Breast epithelium (tissue), 4 donors: ENCODE data around the gene SLAMF9. TPM values are rescaled to one million over a fixed set of nuclear protein-coding genes. Genes with fewer than 3 reads are reported as not detected.

Source experiments
- DNase-seq, 2 donors: peaks; one replicate each; pipeline ENCODE4 v3.0.0-alpha.2; 2019; ENCODE audit warnings: low spot score in 2 of 2
- H3K27ac ChIP-seq, 2 donors: fragments of 200-600 bp; sonication (generic) in 1 of 2; one replicate each; pipeline ENCODE4 v1.5.1; 2016 to 2019; ENCODE audit warnings: mild to moderate bottlenecking in 1 of 2
- H3K27me3 ChIP-seq, 2 donors: fragments of 200-600 bp; sonication (generic) in 1 of 2; one replicate each; pipeline versions ENCODE4 v1.5.1 to v1.6.0; 2017 to 2019; ENCODE audit warnings: control low read depth in 1 of 2, mild to moderate bottlenecking in 1 of 2
- H3K36me3 ChIP-seq: fragments of 200-600 bp; one replicate; pipeline ENCODE4 v1.5.1; 2019
- H3K4me1 ChIP-seq, 2 donors: fragments of 200-600 bp; sonication (generic); one replicate each; pipeline ENCODE4 v1.5.1; 2016 to 2019; ENCODE audit warnings: control low read depth in 1 of 2
- H3K4me3 ChIP-seq, 3 donors: fragments of 200-600 bp; sonication (generic); 1 replicate in 2 of 3; 2 replicates in 1 of 3; pipeline ENCODE4 v1.5.1; 2016 to 2019; ENCODE audit warnings: mild to moderate bottlenecking in 3 of 3, moderate library complexity in 2 of 3
- H3K9me3 ChIP-seq, 2 donors: fragments of 200-600 bp; sonication (generic) in 1 of 2; one replicate each; pipeline ENCODE4 v1.5.1; 2016 to 2019; ENCODE audit warnings: control low read depth in 1 of 2
- POLR2A ChIP-seq: fragments of 450-650 bp; IDR thresholded peaks from one replicate; pipeline ENCODE4 v1.6.1; 2016; ENCODE audit warnings: antibody characterized with exemption, mild to moderate bottlenecking, moderate library complexity
- POLR2AphosphoS5 ChIP-seq, 3 donors: sonication (generic); formaldehyde crosslinking; IDR thresholded peaks; one replicate each; pipeline ENCODE4 v1.6.1; 2017; ENCODE audit warnings: antibody characterized with exemption in 3 of 3
- intact Hi-C: fragments of 100-400 bp; cut with DNase I; formaldehyde crosslinking; loops from one replicate; pipeline ENCODE4 v1.15.1; 2023; ENCODE audit warnings: low total_unique reads
- total RNA-seq, 3 donors: library from RNA; depleted of rRNA; stranded (reverse); fragments of >200 nt; gene quantifications; one replicate each; pipeline ENCODE4 v1.1.0, GENCODE V29; 2016
- TF ChIP-seq, protein P1 (sequence below), 3 donors: fragments of 450-650 bp; IDR thresholded peaks; one replicate each; pipeline ENCODE4 v1.5.1; 2016 to 2017; ENCODE audit warnings: antibody characterized with exemption in 3 of 3, mild to moderate bottlenecking in 3 of 3, moderate library complexity in 3 of 3

The SLAMF9 gene
- total RNA-seq, 3 donors from 2014 or later: not detected

DNA sequence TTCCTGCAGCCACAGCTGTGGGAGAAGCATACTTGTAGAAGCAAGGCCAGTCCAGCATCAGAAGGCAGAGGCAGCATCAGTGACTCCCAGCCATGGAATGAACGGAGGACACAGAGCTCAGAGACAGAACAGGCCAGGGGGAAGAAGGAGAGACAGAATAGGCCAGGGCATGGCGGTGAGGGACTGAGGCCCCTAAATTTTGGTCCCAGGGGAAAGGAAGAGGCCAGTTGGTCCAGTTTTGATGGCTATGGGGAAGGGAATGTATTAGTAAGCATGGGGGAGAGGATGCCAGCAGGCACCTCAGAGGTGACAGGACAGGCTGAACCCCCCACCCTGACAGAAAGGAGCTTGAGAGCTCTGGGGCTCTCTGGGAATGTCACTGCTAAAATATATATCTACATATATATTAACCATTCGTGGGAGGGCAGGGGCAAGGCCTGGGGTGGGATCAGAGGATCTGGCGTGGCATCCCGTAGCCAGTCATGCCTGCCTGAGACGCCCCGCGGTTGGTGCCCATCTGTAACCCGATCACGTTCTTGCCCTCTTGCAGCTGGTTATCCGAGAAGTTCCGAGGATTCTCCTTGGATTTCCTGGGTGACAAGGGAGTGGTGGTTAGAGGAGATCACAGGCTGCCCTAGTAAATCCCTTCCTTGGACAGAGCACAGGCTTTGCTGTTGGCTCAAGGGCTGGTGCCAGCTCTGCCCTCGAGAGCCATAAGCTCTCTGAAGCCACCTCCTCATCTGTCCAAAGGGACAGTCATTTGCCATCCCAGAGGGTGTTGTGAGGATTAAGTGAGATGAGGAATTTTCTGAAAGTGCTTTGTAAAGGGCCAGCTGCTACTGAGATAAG, 35.5 kb downstream of the SLAMF9 start:
- Histone ChIP-seq H3K9me3 (no peaks in the 10 kb centered on the region), H3K4me3 (no peak overlapping the region), H3K36me3 (peaks cover 5% of the 10 kb centered on the region), H3K27me3 (no peaks in the 10 kb centered on the region), H3K27ac (peak overlapping the region; percentile 29 to 33), H3K4me1 (peaks cover 6 to 15% of the 10 kb centered on the region in 2 donors)
- intact Hi-C loops: no loop called here
- DNase-seq: no peak
- TF ChIP-seq POLR2AphosphoS5 (IDR thresholded peaks at IDR 0.05) (no peak), POLR2A (no peak)
- TF ChIP-seq, protein P1, sequence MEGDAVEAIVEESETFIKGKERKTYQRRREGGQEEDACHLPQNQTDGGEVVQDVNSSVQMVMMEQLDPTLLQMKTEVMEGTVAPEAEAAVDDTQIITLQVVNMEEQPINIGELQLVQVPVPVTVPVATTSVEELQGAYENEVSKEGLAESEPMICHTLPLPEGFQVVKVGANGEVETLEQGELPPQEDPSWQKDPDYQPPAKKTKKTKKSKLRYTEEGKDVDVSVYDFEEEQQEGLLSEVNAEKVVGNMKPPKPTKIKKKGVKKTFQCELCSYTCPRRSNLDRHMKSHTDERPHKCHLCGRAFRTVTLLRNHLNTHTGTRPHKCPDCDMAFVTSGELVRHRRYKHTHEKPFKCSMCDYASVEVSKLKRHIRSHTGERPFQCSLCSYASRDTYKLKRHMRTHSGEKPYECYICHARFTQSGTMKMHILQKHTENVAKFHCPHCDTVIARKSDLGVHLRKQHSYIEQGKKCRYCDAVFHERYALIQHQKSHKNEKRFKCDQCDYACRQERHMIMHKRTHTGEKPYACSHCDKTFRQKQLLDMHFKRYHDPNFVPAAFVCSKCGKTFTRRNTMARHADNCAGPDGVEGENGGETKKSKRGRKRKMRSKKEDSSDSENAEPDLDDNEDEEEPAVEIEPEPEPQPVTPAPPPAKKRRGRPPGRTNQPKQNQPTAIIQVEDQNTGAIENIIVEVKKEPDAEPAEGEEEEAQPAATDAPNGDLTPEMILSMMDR (IDR thresholded peaks at IDR 0.05): no peak

DNA sequence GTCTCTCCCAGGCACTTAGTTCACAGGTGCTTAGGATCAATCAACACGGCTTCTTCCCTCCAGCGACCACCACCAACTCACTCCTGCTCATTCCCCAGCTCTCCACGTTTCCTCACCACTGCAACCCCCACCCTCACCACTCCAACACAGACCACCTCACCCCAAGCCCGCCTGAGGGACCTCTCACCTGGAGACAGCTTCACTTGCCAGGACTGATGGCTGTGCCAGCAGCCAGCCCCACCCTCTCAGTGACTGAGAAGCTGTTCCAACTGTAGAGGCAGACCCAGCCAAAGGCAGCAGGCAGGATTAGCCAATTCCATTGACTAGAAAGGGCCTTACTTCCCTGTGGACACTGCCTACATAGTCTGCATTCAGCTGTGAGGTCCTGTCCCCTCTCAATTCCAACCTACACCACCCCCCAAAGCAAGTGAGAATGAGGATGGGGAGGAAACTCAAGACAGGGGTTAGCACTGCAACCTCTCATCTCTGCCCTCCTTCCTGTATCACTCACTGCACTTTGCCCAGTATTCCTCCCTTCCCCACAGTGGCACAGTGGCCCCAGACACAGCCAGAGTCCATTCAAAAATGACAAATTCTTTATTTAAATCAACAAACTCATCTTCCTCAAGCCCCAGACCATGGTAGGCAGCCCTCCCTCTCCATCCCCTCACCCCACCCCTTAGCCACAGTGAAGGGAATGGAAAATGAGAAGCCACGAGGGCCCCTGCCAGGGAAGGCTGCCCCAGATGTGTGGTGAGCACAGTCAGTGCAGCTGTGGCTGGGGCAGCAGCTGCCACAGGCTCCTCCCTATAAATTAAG, 36.3 kb downstream of the SLAMF9 start:
- Histone ChIP-seq H3K4me1 (peaks cover 2 to 13% of the 10 kb centered on the region in 2 donors), H3K4me3 (no peak overlapping the region), H3K27ac (peak overlapping the region; percentile 33 to 76), H3K36me3 (peaks cover 5% of the 10 kb centered on the region), H3K9me3 (no peaks in the 10 kb centered on the region), H3K27me3 (no peaks in the 10 kb centered on the region)
- TF ChIP-seq POLR2A: no peak
- TF ChIP-seq POLR2AphosphoS5 (IDR thresholded peaks at IDR 0.05): no peak
- TF ChIP-seq, protein P1 (IDR thresholded peaks at IDR 0.05): no peak
- DNase-seq: no peak
- intact Hi-C loops: no loop called here

DNA sequence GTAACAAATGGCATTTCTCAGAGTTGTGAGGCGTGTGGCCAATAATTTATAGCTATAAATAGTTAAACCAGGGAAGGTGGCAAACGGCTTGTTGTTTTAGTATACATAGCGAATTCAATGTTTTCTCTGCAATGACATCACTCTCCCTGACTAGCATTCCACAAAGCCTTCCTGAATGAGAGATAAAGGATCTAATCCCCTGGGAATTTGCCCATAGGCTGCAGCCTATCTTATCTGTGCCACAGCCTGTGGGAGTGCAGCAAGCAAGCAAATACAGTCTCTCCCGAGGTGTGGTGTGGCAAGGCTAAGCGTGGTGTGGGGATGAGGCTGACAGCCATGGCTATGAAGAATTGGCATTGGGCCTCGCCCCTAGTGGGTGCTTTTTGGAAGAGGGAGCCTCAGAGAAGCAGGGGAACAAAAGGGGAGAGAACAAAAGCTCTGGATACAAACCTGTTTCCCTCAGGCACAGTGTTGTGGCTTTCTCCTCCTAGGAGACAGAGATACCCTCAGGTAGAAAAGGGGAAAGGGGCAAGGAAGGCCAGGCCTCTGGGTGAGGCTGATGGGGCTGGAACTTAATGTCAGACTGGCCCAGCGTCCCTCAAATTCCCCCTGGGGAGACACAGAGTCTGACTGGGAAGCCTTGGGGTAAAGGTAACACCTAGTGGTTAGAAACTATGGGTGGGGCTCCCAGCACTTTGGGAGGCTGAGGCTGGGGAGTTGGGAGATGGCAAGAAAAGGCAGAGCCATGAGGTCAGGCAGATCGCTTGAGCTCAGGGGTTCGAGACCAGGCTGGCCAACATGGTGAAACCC, 37.6 kb downstream of the SLAMF9 start:
- H3K27me3 ChIP-seq: no peaks in the 10 kb centered on the region
- H3K4me1 ChIP-seq: peaks cover 0 to 7% of the 10 kb centered on the region in 2 donors
- peaks cover 5% of the 10 kb centered on the region for H3K36me3 ChIP-seq
- intact Hi-C loops: no loop called here
- no peak overlapping the region for H3K4me3 ChIP-seq
- H3K9me3 ChIP-seq: no peaks in the 10 kb centered on the region
- TF ChIP-seq, protein P1 (IDR thresholded peaks at IDR 0.05): no peak
- TF ChIP-seq POLR2AphosphoS5 (IDR thresholded peaks at IDR 0.05): no peak
- TF ChIP-seq POLR2A: no peak
- no peak for DNase-seq
- H3K27ac ChIP-seq: peak overlapping the region; percentile 68 to 76

DNA sequence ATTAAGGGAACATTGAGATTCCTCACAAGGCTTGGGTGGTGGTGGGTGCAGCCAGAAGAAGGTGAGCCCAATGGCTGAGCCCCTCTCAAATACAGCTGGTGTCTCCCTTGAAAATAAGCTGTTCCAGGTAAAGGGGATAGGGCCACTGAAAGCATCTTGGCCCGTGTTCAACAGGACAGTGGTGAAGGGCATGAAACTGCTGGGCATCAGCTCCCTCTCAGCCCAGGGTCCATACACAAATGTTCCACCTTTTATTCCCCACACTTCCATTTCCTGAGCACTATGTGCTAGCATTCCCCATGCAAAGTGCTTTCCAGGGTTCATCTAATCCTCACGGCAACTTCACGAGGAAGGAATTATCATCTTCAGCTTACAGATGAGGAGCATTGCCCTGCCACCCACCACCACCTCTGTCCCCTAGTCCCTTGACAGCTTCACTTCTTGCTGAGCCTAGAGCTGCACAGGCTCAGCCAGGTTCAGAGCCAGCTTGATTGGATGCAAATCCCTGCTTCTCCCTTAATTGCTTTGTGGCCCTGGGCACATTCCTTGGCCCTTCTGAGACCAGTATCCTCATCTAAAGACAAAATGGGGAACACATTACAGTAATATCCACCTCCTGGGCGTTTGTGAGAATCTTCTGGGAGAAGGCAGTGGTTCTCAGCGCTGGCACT, 38.3 kb downstream of the SLAMF9 start:
- Histone ChIP-seq H3K36me3 (peaks cover 5% of the 10 kb centered on the region), H3K27me3 (no peaks in the 10 kb centered on the region), H3K4me3 (no peak overlapping the region), H3K4me1 (peaks cover 0 to 7% of the 10 kb centered on the region in 2 donors), H3K9me3 (no peaks in the 10 kb centered on the region), H3K27ac (peak overlapping the region; percentile 68 to 76)
- DNase-seq: no peak
- intact Hi-C loops: no loop called here
- TF ChIP-seq, protein P1 (IDR thresholded peaks at IDR 0.05): no peak
- no peak for TF ChIP-seq POLR2A
- TF ChIP-seq POLR2AphosphoS5 (IDR thresholded peaks at IDR 0.05): no peak
